IPS DF 19.7 (cell line): ENCODE data around the gene INHBE.
"Not testable (repeated sequence)": the region's sequence is repeated elsewhere in the genome, so short reads cannot be mapped to it uniquely, and the experiment has no call there.

Source experiments
- DNase-seq: peaks from one replicate; pipeline ENCODE4 v3.0.0-alpha.2; 2013; ENCODE audit warnings: low read depth, low spot score

The INHBE gene, protein sequence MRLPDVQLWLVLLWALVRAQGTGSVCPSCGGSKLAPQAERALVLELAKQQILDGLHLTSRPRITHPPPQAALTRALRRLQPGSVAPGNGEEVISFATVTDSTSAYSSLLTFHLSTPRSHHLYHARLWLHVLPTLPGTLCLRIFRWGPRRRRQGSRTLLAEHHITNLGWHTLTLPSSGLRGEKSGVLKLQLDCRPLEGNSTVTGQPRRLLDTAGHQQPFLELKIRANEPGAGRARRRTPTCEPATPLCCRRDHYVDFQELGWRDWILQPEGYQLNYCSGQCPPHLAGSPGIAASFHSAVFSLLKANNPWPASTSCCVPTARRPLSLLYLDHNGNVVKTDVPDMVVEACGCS

DNA sequence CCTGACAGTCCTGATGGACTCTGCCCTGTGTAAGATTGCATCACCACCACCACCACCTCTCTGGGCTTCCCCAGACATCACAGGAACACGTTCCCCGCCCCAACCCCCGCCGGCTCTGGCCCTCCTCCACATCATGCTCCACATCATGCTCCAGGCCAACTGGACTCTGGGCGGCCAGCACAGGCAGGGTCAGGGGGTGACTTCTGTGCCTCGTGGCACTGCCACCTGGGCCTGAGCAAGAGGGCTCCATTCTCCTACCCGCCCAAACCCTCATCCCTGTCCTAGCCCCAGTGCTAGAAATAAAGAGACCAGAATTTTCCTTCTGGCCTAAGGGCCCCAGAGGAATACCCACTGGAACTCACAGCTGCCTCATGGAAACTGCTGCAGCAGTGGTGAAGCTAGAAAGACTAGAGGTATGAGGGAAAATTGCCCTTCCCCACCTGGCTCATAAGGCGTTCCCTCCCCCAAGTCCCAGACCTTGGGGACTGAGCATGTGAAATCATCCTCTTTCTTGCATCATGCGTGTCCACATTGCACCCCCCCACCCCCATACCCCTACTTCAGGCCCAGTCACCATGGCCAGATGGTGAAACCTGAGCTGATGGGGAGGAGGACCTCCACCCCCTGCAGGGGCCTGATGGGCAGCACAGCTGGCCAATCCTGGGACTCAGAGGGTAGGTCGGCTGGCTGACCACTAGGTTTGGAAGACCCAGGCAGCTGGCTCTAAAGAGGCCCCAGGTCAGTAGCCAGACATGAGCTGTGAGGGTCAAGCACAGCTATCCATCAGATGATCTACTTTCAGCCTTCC is at the start of gene INHBE:
INHBE (plus strand) TSS at position 742 of the 808 bp plus-strand sequence. CDS start 230 bp downstream, outside the sequence.
- peak; percentile 86 for DNase-seq

DNA sequence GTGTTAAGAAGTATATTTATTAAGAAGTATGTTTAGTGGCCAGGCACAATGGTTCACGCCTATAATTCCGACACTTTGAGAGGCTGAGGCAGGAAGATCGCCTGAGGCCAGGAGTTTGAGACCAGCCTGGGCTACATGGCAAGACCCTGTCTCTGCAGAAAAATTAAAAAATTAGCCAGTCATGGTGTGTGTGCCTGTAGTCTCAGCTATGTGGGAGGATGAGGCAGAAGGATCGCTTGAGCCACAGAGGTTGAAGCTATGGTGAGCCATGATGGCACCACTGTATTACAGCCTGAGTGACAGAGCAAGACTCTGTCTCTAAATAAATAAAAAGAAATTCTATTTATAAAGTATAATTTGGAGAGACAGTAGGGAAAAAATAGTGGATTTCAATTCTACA is 44.6 kb upstream of the INHBE start:
- DNase-seq: no peak

DNA sequence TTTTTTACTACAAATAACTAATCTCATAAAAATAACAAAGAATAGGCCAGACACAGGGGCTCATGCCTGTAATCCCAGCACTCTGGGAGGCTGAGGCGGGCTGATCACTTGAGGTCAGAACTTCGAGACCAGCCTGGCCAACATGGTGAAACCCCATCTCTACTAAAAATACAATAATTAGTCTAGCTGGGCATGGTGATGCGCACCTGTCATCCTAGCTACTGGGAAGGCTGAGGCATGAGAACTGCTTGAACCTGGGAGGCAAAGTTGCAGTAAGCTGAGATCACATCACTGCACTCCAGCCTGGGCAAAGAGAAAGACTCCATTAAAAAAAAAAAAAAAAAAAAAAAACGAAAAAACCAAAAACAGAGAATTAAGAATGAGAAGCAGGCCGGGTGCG is 40.9 kb upstream of the INHBE start:
- not testable (repeated sequence) for DNase-seq

DNA sequence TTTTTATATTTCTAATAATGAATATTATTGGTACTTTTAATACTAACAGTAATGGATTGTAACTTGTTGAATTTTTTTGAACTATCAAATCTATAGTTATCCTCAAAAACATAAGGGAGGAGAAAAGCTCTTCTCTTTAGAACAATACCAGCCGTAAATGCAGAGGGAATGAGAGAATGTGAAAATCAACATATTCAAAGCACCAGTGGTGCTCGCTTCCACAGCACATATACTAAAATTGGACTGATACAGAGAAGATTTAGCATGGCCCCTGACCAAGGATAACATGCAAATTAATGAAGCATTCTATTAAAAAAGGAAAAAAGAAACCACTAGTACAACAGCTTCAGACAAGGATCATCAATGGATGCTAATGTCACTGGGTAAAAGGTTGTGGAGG is 40.0 kb upstream of the INHBE start:
- DNase-seq: no peak

DNA sequence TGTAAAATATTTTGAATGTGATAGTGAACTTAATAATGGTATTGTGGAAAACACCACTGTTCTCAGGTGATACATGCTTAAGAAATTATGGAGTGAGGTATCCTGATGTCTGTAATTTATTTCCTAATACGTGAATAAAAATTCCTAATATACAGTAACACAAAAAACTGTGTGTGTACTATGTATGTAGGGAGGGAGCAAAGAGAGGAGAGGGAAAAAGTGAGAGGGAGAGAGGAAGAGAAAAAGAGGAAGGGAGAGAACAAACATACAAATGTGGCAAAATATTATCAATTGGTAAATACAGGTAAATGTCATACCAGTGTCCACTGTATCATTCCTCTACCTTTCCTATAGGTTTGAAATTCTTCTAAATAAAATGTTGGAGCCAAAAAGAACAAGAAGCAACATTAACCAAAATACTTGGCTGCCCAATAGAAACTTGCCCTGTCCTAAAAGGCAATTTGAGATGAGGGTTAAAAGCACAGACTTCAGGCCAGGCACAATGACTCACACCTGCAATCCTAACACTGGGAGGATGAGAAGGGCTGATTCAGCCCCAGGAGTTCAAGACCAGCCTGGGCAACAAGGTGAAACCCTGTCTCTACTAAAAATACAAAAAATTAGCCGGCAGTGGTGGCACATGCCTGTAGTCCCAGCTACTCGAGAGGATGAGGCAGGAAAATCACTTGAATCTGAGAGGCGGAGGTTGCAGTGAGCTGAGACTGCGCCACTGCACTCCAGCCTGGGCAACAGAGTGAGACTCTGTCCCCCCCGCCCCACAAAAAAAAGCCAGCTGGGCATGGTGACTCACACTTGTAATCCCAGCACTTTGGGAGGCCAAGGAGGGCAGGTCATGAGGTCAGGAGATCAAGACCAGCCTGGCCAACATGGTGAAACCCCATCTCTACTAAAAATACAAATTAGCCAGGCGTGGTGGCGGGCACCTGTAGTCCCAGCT is 38.8 kb upstream of the INHBE start:
- DNase-seq: no peak

DNA sequence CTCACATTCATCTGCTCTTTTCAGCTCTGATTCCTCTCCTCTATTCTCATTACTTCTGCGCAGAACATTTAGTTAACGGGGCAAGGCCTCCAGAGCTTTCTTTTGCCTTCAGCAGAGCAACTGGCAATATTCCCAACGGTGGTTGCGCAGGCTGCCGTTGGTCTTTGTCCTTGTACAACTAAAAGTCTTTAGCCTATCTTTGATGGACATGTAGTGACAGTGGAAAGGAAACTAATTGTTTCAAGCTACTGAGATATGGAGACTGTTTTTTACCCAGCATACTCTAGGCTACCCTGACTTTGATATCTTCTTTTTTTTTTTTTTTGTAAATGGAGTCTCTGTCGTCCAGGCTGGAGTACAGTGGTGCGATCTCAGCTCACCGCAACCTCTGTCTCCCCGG is 36.9 kb upstream of the INHBE start:
- DNase-seq: no peak

DNA sequence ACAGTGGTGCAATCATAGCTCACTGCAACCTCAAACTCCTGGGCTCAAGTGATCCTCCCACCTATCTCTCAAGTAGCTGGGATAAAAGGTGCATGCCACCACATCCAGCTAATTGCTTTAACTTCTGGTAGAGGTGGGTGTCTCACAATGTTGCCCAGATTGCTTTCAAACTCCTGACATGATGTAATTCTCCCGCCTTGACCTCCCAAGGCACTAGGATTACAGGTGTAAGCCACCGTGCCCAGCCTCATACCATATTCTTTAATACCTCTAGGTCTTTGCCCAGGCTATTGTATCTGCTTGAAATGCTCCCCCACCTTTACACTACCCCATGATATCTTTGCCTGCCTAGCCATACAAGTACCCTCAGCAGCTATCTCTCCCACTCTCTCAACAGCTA is 35.6 kb upstream of the INHBE start:
- DNase-seq: no peak

DNA sequence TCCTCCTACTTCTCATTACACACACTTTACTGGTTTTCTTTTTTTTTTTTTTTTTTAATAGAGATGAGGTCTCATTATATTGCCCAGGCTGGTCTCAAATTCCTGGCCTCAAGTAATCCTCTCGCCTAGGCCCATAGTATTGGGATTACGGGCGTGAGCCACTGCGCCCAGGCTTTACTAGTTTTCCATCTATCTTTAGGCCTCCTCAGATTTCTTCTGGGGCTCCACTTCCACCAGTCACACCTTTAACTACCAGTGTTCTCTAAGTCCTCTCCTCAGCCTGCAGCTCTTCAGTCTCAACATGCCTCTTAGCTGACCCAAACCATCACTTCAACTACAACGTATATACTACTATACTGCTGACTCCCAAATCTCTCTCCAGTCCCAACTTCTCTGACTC is 34.6 kb upstream of the INHBE start:
- no peak for DNase-seq

DNA sequence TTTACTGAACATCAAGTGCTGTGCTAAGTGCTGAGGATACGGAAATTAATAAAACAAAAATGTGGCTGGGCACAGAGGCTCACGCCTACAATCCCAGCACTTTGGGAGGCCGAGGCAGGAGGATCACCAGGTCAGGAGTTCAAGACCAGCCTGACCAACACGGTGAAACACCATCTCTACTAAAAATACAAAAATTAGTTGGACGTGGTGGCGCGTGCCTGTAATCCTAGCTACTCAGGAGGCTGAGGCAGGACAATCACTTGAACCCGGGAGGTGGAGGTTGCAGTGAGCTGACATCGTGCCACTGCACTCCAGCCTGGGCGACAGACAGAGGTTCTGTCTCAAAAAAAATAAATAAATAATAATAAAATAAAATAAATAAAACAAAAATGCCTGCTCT is 28.2 kb upstream of the INHBE start:
- DNase-seq: not testable (repeated sequence)

DNA sequence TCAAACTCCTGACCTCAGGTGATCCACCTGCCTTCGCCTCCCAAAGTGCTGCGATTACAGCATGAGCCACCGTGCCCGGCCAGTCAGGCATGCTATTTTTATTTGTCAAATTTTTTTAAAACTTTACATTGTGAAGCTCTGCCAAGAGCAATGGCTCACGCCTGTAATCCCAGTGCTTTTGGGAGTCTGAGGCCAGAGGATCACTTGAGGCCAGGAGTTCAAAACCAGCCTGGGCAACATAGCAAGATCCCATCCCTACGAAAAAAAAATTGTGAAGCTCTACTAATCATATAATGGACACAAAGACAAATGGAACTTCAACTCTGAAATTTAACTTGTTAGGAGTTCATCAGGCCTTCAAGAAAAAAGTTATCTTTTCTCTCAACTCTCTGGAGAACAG is 26.1 kb upstream of the INHBE start:
- no peak for DNase-seq

DNA sequence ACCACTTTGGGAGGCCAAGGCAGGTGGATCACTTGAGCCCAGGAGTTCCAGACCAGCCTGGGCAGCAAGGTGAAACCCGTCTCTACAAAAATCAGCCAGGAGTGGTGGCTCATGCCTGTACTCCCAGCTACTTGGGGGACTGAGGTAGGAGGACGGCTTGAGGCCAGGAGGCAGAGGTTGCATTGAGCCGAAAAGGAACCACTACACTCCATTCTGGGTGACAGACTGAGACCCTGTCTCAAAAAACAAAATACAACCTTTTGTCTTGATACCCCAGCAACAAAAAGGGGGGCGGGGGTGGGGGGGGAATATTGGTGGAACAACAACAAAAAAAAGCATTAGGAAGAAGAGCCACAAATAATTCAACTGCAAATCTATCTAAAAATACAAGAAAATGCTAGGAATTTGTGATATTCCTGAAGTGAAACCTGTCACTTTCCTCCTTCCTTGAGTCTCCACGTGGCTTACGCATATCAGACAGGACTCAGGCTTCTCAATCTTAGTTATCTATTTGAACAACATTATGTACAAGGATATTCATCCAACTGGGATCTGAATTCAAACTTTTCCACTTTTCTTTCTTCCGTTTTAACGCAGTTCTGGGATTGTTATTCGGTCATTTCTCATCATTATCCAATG is 25.5 kb upstream of the INHBE start:
- no peak for DNase-seq

DNA sequence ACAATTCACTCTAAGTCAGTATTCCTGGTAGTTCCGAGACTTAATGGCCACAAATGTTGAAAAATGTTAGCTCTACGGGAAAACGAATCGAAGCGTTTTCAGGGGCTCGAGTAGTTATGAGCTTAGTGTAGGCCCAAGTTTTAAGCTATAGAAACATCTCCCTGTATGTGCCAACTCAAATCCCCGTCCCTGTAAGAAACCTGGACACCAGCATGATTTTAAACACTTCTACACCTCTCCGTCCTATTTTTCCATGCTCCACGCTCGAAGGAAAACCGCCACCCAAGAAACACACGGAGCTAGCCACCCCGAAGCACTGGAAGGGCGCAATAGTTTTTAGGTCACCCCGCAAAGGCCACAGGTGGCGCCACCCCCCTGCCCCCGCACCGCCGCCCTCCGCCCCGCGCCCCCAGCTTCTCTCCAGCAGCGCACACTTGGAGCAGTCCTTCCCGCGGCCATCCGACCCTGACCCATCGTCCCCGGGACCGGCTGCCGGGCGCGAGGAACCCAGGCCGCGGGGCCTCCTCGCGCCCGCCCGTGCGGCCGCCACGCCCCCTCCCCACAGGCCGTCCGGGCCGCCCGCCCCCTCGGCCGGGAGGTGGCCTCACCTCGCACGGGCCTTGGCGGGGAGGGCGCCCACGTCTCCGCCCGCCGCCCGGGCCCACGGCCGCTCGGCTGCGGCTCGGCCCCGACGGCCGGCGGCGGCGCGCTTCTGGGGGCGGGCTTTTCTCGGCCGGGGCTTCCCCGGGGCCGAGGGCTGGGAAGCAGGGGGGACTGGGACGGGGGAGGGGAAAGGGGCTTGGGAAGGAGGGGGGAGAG is 24.8 kb upstream of the INHBE start:
- no peak for DNase-seq

DNA sequence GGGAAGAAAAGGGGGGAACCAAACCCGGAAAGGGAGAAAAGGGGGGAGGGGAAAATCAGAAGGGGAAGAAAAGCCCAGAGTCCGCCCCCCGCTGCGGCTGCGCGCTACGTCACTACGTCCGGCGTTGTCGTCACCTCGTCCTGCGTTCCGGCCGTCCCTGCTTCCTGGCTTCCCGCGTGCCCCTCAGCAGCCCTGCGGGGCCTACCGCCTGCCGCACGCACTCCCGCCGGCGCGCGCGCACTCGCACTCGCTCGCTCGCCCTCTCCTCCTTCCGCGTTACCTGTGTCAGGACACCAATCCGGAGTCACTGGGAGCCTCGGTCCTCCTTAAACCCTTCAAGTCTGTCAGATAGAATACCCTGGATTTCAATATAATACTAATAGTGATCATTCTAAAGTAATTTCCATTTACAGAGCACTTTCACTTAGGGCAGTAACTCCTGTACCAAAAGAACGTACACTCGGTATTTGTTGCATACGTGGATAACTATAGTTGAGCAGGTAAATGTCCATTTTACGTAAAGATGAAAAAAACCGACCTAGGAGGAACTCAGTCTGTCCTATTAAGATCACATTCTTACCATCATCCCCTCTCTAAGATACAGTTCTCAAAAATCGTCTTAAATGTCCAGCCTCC is 24.1 kb upstream of the INHBE start, which contains the start of gene R3HDM2:
R3HDM2 (minus strand) TSS at position 113 of the 636 bp plus-strand sequence. CDS start 120,615 bp downstream, outside the sequence.
- peak; percentile 78 for DNase-seq

DNA sequence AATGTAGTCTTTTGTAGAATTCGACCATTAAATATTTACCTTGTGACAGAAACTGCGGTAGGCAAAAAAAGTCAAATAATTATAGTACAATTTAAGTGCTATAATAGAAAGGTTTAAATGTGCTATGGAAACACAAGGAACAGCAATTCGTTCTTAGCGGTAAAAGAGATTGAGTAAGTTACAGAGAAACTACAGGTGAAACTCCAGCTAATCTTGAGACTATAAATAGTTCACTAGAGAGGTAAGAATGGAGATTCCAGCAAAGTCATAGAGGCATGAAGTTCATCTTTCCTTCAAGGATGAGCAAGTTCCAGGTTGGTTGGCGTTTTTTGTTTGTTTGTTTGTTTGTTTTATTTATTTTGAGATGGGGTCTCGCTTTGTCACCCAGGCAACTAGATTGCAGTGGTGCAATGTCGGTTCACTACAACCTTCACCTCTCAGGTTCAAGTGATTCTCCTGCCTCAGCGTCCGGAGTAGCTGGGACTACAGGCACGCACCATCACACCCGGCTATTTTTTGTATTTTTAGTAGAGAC is 23.4 kb upstream of the INHBE start:
- DNase-seq: no peak

DNA sequence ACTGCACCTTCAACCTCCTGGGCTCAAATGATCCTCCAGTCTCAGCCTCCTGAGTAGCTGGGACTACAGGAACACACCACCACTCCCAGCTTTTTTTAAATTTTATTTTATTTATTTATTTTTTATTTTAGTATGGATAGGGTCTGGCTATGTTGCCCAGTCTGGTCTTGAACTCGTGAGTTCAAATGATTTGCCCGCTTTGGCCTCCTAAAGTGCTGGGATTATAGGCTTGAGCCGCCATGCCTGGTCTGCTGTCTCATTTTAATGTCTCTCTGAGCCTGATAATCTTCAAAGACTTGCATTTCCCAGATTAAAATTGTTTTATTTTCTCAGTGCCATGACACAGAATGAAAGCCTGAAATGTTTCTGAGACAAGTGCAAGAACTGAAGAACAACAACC is 21.7 kb upstream of the INHBE start:
- no peak for DNase-seq

DNA sequence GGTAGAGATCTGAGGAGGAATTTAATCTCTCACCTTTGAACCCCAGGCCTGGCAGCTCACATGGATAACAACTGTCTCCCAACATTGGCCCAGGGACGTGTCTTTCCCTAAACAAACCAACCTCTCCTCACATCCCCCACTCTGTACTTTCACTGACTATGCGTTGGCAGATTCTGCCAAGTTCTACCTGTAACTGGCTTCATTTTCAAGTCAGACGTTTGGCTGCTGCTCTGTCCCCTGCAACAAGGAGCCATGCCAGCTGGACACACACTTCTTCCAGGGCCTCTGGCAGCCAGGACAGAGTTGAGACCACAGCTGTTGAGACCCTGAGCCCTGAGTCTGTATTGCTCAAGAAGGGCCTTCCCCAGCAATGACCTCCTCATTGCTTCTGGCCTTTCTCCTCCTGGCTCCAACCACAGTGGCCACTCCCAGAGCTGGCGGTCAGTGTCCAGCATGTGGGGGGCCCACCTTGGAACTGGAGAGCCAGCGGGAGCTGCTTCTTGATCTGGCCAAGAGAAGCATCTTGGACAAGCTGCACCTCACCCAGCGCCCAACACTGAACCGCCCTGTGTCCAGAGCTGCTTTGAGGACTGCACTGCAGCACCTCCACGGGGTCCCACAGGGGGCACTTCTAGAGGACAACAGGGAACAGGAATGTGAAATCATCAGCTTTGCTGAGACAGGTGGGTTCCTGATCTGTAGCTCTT is 20.4 kb upstream of the INHBE start, which contains the start of gene INHBC:
INHBC (plus strand) TSS at position 268 of the 707 bp plus-strand sequence; CDS start at position 371, 103 bp downstream.
- DNase-seq: no peak

DNA sequence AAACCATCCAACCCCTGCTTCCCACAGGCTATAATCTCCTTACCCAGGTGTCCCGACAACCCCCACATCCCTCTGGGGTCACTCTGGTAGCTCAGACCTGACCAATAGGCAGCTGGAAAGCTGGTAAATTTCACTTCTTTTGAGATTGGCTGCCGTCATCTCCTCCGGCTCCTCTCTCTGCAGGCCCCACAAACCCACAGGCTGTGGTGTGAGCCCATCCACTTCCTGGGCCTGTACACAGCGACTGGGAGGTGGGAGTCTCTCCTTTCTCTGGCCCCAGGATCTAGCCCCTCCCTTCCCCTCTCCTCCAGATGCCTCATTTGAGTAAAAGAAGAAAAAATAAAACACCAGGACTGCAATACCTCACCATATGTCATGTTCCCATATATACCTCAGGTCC is 19.8 kb upstream of the INHBE start:
- no peak for DNase-seq

DNA sequence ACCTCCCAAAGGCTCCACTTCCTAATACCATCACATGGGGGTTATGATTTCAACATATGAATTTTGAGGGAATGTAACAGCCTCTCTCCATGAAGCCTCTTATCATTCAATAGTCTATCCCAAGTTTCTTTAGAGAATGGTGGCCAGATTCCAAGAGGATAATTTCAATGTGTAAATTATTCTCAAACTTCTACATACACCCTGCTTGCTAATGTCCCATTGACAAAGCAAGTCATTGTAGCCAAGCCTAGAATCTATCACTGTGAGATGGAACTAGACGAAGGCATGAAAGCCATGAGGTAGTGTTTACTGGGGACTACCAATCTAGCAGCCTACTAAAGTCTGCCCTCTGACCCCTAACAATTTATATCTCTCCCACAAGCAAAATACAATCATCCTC is 16.7 kb upstream of the INHBE start:
- DNase-seq: no peak

DNA sequence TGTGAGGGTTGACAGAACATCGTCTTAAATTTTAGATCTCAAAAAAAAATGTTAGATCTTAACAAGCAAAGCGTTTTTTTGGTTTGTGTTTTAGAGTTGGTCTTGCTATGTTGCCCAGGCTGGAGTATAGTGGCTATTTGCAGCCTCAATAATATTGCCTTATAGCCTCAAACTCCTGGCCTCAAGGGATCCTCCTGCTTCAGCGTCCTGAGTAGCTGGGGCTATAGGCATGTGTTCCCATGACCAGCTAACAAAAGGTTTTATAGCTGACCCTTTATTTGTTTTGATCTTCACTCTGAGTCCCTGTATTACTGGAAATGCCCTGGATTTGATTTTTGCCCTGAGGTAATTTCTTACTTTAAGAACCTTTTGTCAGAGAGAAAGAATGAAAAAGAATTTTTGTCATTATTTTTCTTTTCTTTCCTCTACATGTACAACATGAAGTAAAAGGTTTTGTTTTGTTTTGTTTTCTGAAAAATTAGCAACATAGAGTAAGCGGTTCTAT is 15.3 kb upstream of the INHBE start:
- no peak for DNase-seq
